ENCODE measurements around the gene IL4I1.

Gene IL4I1

DNA sequence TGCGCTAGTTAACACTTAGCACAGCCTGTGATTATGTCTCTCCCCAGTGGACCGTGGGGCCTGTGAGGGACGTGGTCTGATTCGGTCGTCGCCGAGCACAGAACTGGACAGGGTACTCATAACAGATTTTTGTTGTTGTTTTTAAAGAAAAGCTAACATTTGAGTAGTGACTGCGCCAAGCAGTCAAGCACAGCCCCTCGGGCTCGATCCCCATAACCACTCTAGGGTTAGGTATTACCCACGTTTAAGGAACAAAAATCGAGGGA lies 46.5 kb downstream of the IL4I1 start:
- TF ChIP-seq, protein P1, sequence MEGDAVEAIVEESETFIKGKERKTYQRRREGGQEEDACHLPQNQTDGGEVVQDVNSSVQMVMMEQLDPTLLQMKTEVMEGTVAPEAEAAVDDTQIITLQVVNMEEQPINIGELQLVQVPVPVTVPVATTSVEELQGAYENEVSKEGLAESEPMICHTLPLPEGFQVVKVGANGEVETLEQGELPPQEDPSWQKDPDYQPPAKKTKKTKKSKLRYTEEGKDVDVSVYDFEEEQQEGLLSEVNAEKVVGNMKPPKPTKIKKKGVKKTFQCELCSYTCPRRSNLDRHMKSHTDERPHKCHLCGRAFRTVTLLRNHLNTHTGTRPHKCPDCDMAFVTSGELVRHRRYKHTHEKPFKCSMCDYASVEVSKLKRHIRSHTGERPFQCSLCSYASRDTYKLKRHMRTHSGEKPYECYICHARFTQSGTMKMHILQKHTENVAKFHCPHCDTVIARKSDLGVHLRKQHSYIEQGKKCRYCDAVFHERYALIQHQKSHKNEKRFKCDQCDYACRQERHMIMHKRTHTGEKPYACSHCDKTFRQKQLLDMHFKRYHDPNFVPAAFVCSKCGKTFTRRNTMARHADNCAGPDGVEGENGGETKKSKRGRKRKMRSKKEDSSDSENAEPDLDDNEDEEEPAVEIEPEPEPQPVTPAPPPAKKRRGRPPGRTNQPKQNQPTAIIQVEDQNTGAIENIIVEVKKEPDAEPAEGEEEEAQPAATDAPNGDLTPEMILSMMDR (IDR thresholded peaks at IDR 0.05; ENCODE audit: borderline replicate concordance, insufficient read depth, low read depth, low read length) = no peak
- peak overlapping the region; percentile 88 for H3K4me3 ChIP-seq (ENCODE audit: low read depth, low read length)

DNA sequence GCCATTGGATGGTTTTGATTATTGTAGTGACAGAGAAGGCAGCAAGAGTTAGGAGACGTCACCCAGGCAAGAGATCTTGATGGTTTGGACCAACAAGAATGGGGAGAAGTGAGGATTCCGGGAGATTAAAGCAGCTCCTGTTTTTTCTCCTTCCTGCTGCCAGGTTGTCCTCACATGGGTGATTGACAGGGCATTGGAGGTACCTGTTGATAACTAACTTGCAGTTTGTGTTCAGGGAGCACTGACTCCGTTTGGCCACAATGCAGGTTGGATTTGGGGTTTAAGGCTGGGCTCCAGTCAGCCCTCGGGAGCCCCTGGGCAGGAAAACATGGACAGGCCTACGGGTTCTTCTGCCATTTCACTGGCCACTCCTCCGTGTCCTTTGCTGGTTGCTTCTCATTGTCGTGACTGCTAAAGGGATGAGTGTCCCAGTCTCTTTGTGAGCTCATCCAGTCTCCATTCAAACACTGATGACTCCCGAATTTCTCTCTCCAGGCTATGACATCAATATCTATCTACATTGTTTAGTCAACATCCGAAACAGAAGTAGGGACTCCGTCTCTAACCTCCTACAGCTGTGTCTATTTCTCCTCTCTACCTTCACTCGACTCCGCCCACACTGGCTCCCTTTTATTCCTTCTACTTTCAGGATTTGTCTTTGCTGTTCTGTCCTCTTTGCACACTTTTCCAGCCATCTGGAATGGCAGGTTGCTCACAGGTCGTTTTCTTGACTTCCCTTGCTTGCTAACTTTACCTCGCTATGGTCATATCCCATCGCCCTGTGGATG lies 47.1 kb downstream of the IL4I1 start:
- no peak overlapping the region for H3K4me3 ChIP-seq (ENCODE audit: low read depth, low read length)
- TF ChIP-seq, protein P1 (IDR thresholded peaks at IDR 0.05; ENCODE audit: borderline replicate concordance, insufficient read depth, low read depth, low read length) = no peak

DNA sequence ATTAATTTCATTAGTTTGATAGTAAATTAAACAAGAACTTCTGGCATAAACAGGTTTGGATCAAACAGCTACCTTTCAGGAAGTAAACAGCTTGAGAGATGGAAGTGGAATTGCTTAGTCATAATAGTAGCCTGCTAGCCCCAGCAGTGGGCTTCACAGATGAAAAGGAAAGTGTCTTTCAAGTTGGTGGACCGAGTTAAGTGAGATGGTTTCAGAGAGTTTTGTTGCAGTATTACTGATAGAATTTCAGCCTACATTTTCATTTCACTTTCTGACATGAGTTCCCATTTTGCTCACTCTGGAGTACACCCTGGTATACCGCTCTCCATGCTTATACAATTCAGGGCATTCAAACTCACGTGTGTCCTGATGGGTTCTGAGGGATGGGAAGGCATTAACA lies 47.7 kb downstream of the IL4I1 start:
- TF ChIP-seq, protein P1 (IDR thresholded peaks at IDR 0.05; ENCODE audit: borderline replicate concordance, insufficient read depth, low read depth, low read length) = no peak
- no peak overlapping the region for H3K4me3 ChIP-seq (ENCODE audit: low read depth, low read length)

DNA sequence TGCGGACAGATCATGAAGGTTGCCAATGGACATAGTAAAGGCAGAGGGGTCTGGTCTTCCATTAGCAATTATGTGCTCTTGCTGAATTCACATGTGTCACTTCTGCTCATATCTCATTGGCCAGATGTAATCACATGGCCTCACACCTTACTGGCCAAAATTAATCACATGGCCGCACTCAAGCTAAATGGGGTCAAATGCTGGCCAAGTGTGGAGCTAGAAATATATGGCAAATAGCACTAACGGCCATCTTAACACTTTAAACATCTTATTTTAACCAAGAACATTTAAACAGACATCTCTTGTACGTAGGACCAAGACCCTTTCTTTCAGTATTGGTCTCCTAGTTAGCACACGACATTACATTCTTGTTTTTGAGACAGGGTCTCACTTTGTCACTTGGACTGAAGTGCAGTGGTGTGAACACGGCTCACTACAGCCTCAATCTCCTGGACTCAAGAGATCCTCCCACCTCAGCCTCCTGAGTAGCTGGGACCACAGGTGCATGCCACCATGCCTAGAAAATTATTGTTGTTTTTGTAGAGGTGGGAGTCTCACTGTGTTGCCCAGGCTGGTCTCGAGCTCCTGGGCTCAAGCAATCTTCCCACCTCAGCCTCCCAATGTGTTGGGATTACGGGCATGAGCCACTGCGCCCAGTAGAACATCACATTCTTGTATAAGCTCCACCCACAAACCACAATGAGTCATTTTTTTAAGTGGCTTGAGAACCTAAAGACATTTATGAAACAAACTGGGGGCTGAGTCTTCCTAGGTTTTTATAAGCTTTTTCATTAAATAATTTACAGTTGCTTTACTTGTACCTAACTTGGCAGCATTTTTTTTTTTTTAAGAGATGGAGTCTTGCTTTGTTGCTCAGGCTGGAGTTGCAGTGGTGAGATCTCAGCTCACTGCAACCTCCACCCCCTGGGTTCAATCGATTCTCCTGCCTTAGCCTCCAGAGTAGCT lies 48.7 kb downstream of the IL4I1 start:
- H3K4me3 ChIP-seq (ENCODE audit: low read depth, low read length) = no peak overlapping the region
- TF ChIP-seq, protein P1 (IDR thresholded peaks at IDR 0.05; ENCODE audit: borderline replicate concordance, insufficient read depth, low read depth, low read length) = no peak

DNA sequence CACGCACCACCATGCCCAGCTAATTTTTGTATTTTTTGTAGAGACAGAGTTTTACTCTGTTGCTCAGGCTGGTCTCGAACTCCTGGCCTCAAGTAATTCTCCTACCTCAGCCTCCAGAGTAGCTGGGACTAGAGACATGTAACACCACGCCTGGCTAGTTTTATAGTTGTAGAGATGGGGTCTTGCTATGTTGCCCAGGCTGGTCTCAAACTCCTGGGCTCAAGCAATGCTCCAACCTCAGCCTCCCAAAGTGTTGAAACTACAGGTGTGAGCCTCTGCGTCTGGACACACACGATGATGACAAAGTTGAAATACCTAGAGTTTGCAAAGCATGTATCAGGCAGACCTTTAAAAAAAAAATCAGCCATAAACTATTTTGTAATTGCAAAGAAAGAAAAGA lies 50.3 kb downstream of the IL4I1 start:
- TF ChIP-seq, protein P1 (IDR thresholded peaks at IDR 0.05; ENCODE audit: borderline replicate concordance, insufficient read depth, low read depth, low read length) = no peak
- no peak overlapping the region for H3K4me3 ChIP-seq (ENCODE audit: low read depth, low read length)

DNA sequence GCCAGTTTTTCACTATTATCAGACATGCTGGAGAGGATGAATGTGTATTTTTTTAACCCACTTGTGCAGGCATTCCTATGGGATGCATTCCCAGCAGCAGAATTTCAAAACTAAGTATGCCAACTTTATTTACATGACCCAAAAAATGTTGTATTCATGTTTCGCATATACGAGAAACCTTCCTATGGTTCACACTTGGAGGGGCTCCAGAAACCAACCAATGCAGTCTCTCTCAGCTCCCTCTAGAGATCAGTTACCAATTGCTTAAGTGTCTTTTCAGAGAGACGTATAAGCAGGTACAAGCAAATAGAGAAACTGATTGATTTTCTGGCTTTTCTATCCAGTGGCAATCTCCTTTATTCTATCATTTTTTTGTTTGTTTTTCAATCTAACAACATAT lies 51.3 kb downstream of the IL4I1 start:
- no peak overlapping the region for H3K4me3 ChIP-seq (ENCODE audit: low read depth, low read length)
- TF ChIP-seq, protein P1 (IDR thresholded peaks at IDR 0.05; ENCODE audit: borderline replicate concordance, insufficient read depth, low read depth, low read length) = no peak

Data from GM12875 (cell line).